Measurements from ENCODE around the gene TMPRSS4. TPM values are rescaled to one million over a fixed set of nuclear protein-coding genes. Genes with fewer than 3 reads are reported as not detected.

Gene TMPRSS4, protein sequence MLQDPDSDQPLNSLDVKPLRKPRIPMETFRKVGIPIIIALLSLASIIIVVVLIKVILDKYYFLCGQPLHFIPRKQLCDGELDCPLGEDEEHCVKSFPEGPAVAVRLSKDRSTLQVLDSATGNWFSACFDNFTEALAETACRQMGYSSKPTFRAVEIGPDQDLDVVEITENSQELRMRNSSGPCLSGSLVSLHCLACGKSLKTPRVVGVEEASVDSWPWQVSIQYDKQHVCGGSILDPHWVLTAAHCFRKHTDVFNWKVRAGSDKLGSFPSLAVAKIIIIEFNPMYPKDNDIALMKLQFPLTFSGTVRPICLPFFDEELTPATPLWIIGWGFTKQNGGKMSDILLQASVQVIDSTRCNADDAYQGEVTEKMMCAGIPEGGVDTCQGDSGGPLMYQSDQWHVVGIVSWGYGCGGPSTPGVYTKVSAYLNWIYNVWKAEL
- total RNA-seq (2021; ENCODE audit: unreplicated experiment) (not detected), Bru-seq, nascent RNA (not detected), BruChase-seq, experiment 1, labeled RNA remaining after a 2-hour chase (not detected), BruChase-seq, experiment 2, labeled RNA remaining after a 6-hour chase (percentile 2 among the genes with signal in this experiment)
- not detected for polyA plus RNA-seq (2012; ENCODE audit: insufficient read length)
- long read RNA-seq, result 0 reads

DNA sequence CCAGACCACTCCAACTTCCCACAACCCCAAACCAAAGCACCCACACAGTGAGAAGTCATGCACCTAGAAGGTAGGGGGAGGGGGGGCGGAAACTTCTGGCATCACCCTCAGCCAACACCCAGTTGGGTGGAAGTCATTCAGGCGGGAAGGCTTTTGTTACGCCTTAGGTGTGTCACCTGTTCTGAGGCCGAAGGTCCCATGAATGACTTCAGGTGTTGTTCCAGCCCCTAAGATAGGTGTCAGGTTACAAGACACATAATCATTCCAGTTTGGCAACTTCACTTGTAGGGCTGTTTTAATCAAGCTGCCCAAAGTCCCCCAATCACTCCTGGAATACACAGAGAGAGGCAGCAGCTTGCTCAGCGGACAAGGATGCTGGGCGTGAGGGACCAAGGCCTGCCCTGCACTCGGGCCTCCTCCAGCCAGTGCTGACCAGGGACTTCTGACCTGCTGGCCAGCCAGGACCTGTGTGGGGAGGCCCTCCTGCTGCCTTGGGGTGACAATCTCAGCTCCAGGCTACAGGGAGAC, at the start of gene TMPRSS4:
Gene TMPRSS4 (plus strand): TSS at position 325 of the 528 bp plus-strand sequence. CDS start 225 bp downstream, outside the sequence.
- TF ChIP-seq SIN3A (IDR thresholded peaks at IDR 0.05; ENCODE audit: borderline replicate concordance, insufficient read depth, low read depth, low read length), result no peak
- no peak for TF ChIP-seq POLR2AphosphoS5 (IDR thresholded peaks at IDR 0.05; ENCODE audit: low read depth, low read length)
- TF ChIP-seq REST (IDR thresholded peaks at IDR 0.05; ENCODE audit: insufficient read depth in 1 of 2, low read depth in 2 of 2, low read length in 1 of 2), result no peak
- no peak for TF ChIP-seq CTCF (IDR thresholded peaks at IDR 0.05)
- no peak for TF ChIP-seq TCF7L2 (IDR thresholded peaks at IDR 0.05; ENCODE audit: low read depth, low read length)
- Histone ChIP-seq H3K9me3 (ENCODE audit: control insufficient read depth, insufficient read depth, low read depth, low read length) (no peaks in the 10 kb centered on the region), H3K27me3 (ENCODE audit: control insufficient read depth, insufficient read depth, low read length) (peaks cover 12% of the 10 kb centered on the region), H3K4me3 (ENCODE audit: low read depth in 2 of 2, low read length in 2 of 2) (no peak within 1 kb of the TSS), H3K27ac (ENCODE audit: low read length) (no peak within 1 kb of the TSS), H3K36me3 (ENCODE audit: control insufficient read depth, insufficient read depth, low read length) (no peaks in the 10 kb centered on the region), H3K4me1 (ENCODE audit: control insufficient read depth, insufficient read depth, low read length) (no peaks in the 10 kb centered on the region)
- in situ Hi-C loops (cut with HindIII; ENCODE audit: low pct_unique_long_range_greater_than_20kb, low sequenced_read_pairs) (no loop called here), intact Hi-C loops (cut with micrococcal nuclease; ENCODE audit: unreplicated experiment) (no loop called here)
- ATAC-seq (no peak), DNase-seq (ENCODE audit: low read depth, low spot score) (no peak)
- CTCF ChIA-PET, result no interaction called here
- BruUV-seq (replicated peaks), result no TSS peak
- POLR2A ChIA-PET, result interaction anchor here (0.6 kb wide), 1 partner anchor 37 kb away, joined by 6 read pairs; no protein-coding TSS in a partner anchor

DNA sequence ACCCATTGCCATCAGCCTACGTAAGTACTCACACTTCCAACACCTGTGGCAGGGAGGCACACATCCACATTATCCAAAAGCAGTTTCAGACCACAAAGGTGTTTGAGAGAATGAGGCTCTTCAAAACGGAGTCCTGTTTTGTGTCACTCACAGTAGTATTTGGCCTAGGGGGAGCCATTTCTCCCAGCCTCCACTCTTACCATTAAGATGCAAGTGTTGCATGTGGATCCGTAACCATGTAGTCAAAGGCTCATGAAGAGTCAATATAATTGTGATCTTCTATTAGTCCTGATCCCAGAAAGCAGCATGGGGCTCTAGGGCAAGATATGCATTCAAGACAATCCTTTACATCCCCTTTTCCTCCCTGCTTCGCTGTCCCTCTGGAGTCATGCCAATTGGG, 49.2 kb upstream of the TMPRSS4 start:
- no peaks in the 10 kb centered on the region for H3K36me3 ChIP-seq (ENCODE audit: control insufficient read depth, insufficient read depth, low read length)
- H3K4me3 ChIP-seq (ENCODE audit: low read depth in 2 of 2, low read length in 2 of 2), result no peak overlapping the region
- BruUV-seq (replicated peaks), result no TSS peak
- ChIA-PET CTCF (interaction anchor here (0.7 kb wide), 1 partner anchor 80 kb away, joined by 3 read pairs; no protein-coding TSS in a partner anchor), POLR2A (no interaction called here)
- no peaks in the 10 kb centered on the region for H3K4me1 ChIP-seq (ENCODE audit: control insufficient read depth, insufficient read depth, low read length)
- no peaks in the 10 kb centered on the region for H3K9me3 ChIP-seq (ENCODE audit: control insufficient read depth, insufficient read depth, low read depth, low read length)
- peaks cover 12% of the 10 kb centered on the region for H3K27me3 ChIP-seq (ENCODE audit: control insufficient read depth, insufficient read depth, low read length)
- TF ChIP-seq TCF7L2 (IDR thresholded peaks at IDR 0.05; ENCODE audit: low read depth, low read length) (no peak), CTCF (IDR thresholded peaks at IDR 0.05) (0 out of 2 replicates have a peak, but pooled peaks have one; percentile 17)
- no peak overlapping the region for H3K27ac ChIP-seq (ENCODE audit: low read length)
- in situ Hi-C loops (cut with HindIII; ENCODE audit: low pct_unique_long_range_greater_than_20kb, low sequenced_read_pairs), result no loop called here
- intact Hi-C loops (cut with micrococcal nuclease; ENCODE audit: unreplicated experiment), result no loop called here
- ATAC-seq, result no peak
- no peak for DNase-seq (ENCODE audit: low read depth, low spot score)

Data from Panc1 (cell line).